HG03342 (cell line): ENCODE results near the gene CCDC40.

Source experiments
- ATAC-seq: cut with Tn5 transposase; IDR thresholded peaks from one replicate; pipeline ENCODE4 v1.9.1; 2021; ENCODE audit warnings: mild to moderate bottlenecking, moderate library complexity; ENCODE audit not compliant: unreplicated experiment

CCDC40 gene

DNA sequence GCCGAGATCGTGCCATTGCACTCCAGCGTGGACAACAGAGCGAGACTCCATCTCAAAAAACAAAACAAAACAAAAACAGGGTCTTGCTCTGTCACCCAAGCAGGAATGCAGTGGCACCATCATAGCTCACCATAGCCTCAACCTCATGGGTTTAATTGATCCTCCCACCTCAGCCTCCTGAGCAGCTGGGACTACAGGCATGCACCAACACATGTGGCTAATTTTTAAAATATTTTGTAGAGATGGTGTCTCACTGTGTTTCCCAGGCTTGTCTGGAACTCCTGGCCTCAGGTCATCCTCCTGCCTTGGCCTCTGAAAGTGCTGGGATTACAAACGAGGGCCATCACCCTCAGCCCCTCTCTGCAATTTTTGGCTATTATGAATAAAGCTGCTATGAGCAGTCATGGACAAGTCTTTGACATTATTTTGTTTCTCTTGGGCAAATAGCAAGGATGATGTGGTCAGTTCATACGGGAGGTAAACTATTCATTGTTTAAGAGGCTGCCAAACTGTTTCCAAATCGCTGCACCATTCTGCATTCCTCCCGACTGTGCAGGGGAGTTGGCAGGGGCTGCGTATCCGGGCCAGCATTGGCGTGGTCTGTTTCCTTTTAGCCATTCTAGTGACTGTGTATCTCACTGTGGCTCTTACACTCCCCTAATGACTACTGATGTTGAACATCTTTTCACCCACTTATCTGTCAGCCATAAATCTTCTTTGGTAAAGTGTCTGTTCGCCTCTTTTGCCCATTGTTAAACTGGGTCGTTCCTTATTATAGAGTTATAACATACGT, 89.4 kb downstream of the CCDC40 start:
- ATAC-seq = no peak

- no peak for ATAC-seq
Observed at GRCh38 chr17:80126449-80126715, 89.9 kb downstream of the CCDC40 start.

- no peak for ATAC-seq
Observed at GRCh38 chr17:80129006-80129565, 92.6 kb downstream of the CCDC40 start.

GRCh38 chr17:80130992-80131391, 94.5 kb downstream of the CCDC40 start:
- no peak for ATAC-seq

- ATAC-seq = no peak
Observed at GRCh38 chr17:80132906-80133625, 96.6 kb downstream of the CCDC40 start.

GRCh38 chr17:80133626-80133970, 97.2 kb downstream of the CCDC40 start:
- ATAC-seq = no peak

DNA sequence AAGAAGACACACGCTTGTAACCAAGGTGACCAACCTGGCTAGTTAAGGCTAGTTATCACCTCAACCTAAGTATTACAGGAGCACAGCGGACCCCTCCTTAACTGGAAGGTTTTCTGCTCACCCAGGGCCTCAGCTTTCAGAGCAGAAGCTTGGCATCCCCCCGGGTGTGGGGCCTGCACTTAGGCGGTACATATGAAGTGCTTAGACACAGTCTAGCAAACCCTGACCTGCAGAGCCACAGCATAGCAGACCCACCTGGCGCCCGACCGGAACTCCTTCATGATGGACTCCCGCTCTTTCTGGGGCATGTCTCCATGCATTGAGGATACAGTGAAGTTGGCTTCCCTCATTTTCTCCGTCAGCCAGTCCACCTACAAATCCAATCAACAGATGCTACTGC, 100.7 kb downstream of the CCDC40 start:
- no peak for ATAC-seq

GRCh38 chr17:80138856-80139426, 102.5 kb downstream of the CCDC40 start:
- no peak for ATAC-seq

DNA sequence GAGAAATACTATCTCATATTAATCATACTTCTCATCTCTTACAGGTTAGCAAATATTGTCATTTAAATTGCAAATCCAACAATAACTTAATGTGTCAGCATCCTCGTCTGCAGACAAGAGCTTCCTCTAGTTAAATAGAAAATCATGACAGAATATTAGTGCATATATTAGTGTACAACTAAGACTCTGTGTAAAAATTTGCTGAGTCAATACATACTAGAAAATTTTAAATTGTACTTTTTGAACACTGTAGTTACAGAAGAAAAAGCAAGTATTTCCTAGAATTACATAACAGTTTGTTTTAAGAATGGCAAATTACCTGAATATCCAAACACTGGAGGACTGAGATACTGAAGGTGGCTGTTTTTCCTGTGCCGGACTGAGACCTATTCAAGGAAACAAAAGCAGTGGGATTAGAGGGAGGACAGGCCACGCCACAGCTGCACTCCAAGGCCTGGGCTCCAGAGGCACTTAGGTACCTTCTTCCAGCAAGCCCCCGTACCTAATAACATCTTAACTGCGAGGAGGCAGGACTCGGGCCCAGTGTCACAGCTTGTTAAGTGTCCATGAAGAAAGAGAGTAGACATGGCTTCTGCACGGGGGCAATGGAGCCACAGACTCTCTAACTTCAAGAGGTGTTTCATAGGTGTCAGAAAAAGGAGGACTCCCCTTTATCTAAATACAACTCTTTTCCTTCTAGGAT, 105.2 kb downstream of the CCDC40 start:
- no peak for ATAC-seq

DNA sequence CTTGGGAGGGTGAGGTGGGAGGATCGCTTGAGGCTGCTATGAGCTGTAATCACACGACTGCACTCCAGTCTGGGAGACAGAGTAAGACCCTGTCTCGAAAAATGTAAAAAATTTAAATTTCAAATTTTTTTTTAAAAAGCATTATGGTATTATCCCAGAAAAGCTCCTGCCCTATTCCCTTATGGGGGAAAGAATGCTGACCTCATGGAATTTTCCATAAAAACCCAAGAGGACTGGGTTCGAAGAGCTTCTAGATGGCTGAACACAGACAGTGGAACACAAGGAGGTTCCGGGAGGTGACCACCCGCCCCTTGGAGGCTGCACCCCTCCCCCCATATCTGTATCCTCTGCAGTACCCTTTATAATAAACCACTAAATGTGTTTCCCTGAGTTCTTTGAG, 106.5 kb downstream of the CCDC40 start:
- ATAC-seq = no peak

GRCh38 chr17:80145076-80146075, 108.9 kb downstream of the CCDC40 start:
- no peak for ATAC-seq

- peak; percentile 25 for ATAC-seq
Observed at GRCh38 chr17:80146121-80147034, 109.9 kb downstream of the CCDC40 start.

- peak; percentile 85 for ATAC-seq
Observed at GRCh38 chr17:80147035-80147822, 110.8 kb downstream of the CCDC40 start, which contains the start of gene EIF4A3. EIF4A3 (minus strand) TSS chr17:80147128; CDS start chr17:80146961, 167 bp downstream.
